ENCODE results near the gene MLC1.

DNA sequence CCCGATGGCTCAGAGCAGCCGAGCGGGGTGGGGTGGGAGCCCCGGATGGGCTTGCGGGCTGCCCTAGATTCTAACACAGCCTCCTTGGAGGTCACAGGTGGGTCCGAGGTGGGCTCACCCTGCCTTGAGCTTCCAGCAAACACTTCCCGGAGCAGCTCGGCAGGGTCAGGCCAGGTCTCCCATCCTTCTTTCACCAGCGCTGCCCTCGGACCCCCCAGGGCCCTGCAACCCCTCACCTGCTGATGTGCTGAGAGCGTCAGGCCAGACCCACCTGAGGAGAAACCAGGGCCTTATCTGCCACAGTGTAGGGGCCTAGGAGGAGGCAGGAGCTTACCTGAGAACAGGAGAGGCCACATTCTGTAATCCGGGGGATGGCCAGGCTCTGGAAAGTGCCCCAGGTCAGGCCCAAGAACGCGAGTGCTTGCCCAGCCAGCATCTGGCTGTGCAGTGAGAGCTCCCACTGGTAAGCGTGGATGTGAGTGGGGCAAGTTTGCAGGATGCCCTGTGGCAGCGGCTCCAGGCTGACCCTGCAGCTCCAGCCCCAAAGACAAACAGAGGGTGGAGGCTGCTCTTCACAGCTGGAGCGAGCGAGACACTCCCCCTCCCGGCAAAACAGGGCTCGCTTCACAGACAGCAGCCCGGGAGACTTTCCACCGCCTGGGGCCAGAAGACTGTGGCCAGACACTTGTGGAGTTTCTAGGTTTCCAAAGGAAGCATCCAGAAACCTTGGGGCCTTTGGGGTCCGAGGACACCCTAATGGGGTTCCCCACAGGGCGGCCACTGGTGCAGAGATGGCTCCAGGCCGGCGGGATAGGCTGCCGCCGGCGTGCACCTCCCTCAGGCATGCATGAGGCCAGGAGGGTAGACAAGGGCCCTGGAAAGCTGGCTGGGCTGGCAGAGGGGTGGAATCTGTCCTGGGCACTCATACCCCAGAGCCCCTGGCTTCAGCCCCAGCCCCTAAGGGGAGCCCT lies 72.7 kb downstream of the MLC1 start, which contains the start of gene IL17REL:
- TF ChIP-seq POLR2A (IDR thresholded peaks at IDR 0.05; ENCODE audit: low read length): no peak
- no peak for TF ChIP-seq GATA1 (IDR thresholded peaks at IDR 0.05; ENCODE audit: low read depth, low read length)

Measured in erythroblast (primary cell).